ENCODE results near the gene RADIL.

GRCh38 chr7:4819560-4820404 lies 63.7 kb downstream of the RADIL start:
- TF ChIP-seq CTCF (optimal IDR thresholded peaks at IDR 0.05 in 1 of 3, IDR thresholded peaks at IDR 0.05 in 1 of 3, conservative IDR thresholded peaks at IDR 0.05 in 1 of 3; ENCODE audit: extremely low read depth in 1 of 3, insufficient read depth in 2 of 3, low read length in 3 of 3) (no peak), EZH2 (IDR thresholded peaks at IDR 0.05; ENCODE audit: low read length) (no peak)

All from keratinocyte (primary cell).